ENCODE data around the gene ODC1. TPM values are rescaled to one million over a fixed set of nuclear protein-coding genes. Genes with fewer than 3 reads are reported as not detected.

ODC1 gene
- total RNA-seq, 4 donors from 2014 or later = 16.5 to 76.6 (median 40.8) TPM

DNA sequence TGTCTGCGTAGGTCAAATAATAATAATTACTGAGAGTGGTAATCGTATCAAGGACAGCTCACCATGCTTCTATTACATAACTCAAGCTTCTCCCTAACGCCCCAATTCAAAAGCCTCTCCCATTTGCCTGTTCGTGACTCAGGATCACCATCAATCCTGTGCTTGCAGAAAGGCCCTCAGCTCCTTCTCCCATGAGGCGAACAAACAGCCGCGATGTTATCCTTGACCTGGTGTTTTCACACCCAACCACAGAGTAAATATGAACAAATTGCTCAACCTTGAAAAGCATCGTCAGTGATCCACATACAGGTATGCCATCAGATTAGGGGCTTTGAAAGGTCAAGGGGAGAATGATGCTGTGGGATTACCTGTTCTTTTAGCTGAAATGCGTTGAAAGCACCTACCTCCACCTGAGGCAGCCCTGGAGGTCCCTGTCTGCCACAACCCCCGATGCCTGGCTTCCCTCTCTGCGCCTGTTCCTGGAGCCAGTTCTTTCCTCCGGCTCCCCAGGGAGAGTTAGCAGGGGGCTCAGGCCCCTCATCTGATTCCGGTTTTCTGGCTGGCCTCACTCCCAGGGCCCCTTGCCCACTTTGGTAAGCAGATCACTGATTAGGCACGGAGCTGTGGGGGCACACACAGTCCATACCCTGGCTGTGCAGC is 39.1 kb upstream of the ODC1 start:
- Histone ChIP-seq H3K9me3 (no peaks in the 10 kb centered on the region), H3K4me1 (no peaks in the 10 kb centered on the region), H3K4me3 (no peak overlapping the region), H3K36me3 (no peaks in the 10 kb centered on the region), H3K27me3 (peaks cover 15% of the 10 kb centered on the region), H3K27ac (no peak overlapping the region)
- peak; percentile 15 to 56 for DNase-seq (ENCODE audit: low spot score in 2 of 2)
- TF ChIP-seq POLR2AphosphoS5 (IDR thresholded peaks at IDR 0.05) (no peak), POLR2A (IDR thresholded peaks at IDR 0.05) (no peak), EP300 (IDR thresholded peaks at IDR 0.05) (no peak)
- TF ChIP-seq, protein P1, sequence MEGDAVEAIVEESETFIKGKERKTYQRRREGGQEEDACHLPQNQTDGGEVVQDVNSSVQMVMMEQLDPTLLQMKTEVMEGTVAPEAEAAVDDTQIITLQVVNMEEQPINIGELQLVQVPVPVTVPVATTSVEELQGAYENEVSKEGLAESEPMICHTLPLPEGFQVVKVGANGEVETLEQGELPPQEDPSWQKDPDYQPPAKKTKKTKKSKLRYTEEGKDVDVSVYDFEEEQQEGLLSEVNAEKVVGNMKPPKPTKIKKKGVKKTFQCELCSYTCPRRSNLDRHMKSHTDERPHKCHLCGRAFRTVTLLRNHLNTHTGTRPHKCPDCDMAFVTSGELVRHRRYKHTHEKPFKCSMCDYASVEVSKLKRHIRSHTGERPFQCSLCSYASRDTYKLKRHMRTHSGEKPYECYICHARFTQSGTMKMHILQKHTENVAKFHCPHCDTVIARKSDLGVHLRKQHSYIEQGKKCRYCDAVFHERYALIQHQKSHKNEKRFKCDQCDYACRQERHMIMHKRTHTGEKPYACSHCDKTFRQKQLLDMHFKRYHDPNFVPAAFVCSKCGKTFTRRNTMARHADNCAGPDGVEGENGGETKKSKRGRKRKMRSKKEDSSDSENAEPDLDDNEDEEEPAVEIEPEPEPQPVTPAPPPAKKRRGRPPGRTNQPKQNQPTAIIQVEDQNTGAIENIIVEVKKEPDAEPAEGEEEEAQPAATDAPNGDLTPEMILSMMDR (IDR thresholded peaks at IDR 0.05) = no peak
- WGBS = 86% methylated on average over 14 of the region's 14 CpGs

DNA sequence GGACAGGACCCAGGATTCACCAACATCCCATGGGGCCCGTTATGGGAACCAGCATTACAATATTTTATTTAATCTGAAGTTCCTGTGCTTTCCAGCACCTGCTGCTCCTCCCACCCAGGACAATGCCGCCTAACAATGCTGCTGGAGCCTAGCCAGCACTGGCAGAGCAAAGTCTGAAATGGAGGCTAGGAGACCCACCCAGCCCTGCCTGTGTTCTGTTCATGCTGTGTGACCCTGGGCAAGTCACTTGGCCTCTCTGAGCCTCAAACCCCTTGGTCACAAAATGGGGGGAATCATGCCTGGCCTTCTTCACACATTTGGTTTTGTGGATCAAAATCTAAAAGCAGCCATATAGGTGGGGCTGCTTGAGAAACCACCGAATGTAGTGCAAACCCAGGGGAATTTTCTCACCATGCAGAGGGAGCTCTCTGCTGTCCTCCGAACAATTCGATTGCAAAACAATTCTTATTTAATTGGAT is 38.5 kb upstream of the ODC1 start:
- Histone ChIP-seq H3K27me3 (peaks cover 20% of the 10 kb centered on the region), H3K27ac (no peak overlapping the region), H3K4me3 (no peak overlapping the region), H3K4me1 (no peaks in the 10 kb centered on the region), H3K9me3 (no peaks in the 10 kb centered on the region), H3K36me3 (no peaks in the 10 kb centered on the region)
- DNase-seq (ENCODE audit: low spot score in 2 of 2) = peak; percentile 32 to 59
- 74% methylated on average over 5 of the region's 5 CpGs for WGBS
- TF ChIP-seq EP300 (IDR thresholded peaks at IDR 0.05) (no peak), POLR2AphosphoS5 (IDR thresholded peaks at IDR 0.05) (no peak), POLR2A (IDR thresholded peaks at IDR 0.05) (no peak)
- TF ChIP-seq, protein P1 (IDR thresholded peaks at IDR 0.05) = no peak

DNA sequence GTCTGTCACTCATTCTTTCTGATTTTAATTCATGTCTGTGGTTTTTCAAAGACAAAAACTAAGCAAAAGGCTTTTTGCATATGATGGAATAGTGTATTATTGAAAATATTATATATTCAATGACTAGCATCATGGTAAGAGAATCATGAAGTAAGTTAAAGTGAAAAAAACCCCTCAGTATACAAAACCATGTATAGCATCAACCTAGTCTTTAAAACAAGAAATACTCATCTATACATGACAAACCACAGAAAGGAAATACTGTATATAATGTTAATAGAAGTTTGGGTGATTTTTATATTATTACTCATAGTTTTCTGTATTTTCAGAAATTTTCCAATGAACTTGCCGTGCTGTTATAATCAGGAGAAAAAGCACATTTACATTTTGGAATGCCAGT is 38.0 kb upstream of the ODC1 start:
- TF ChIP-seq EP300 (IDR thresholded peaks at IDR 0.05) (no peak), POLR2A (IDR thresholded peaks at IDR 0.05) (no peak), POLR2AphosphoS5 (IDR thresholded peaks at IDR 0.05) (no peak)
- TF ChIP-seq, protein P1 (IDR thresholded peaks at IDR 0.05) = no peak
- no peak overlapping the region for H3K27ac ChIP-seq
- no peak overlapping the region for H3K4me3 ChIP-seq
- no peaks in the 10 kb centered on the region for H3K36me3 ChIP-seq
- H3K4me1 ChIP-seq = no peaks in the 10 kb centered on the region
- no peaks in the 10 kb centered on the region for H3K9me3 ChIP-seq
- 88% methylated on average over 1 of the region's 1 CpG for WGBS
- DNase-seq (ENCODE audit: low spot score in 2 of 2) = no peak
- H3K27me3 ChIP-seq = peaks cover 23% of the 10 kb centered on the region

DNA sequence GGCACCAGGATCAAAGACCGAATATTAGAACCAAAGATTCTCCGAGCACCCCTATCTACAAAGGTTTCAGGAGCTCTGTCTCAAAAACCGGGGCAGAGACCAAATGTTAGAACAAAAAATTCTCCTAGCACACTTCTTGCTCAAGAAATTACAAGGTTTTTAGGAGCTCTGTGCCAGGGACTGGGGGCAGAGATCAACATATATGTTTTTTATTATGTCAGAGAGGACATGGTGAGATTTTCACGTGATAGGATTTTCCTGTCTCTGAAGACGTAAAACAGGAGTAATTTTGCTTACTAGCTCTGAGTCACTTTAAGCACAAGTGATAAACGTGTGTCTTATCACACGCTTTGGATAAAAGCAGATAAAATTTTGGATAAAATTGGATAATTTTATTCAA is 34.8 kb upstream of the ODC1 start:
- H3K36me3 ChIP-seq = no peaks in the 10 kb centered on the region
- TF ChIP-seq POLR2AphosphoS5 (IDR thresholded peaks at IDR 0.05) (no peak), POLR2A (IDR thresholded peaks at IDR 0.05) (no peak), EP300 (IDR thresholded peaks at IDR 0.05) (no peak)
- TF ChIP-seq, protein P1 (IDR thresholded peaks at IDR 0.05) = no peak
- no peak overlapping the region for H3K27ac ChIP-seq
- 66% methylated on average over 7 of the region's 7 CpGs for WGBS
- no peaks in the 10 kb centered on the region for H3K4me1 ChIP-seq
- H3K4me3 ChIP-seq = no peak overlapping the region
- H3K9me3 ChIP-seq = no peaks in the 10 kb centered on the region
- peak in 1 of 2 donors; percentile 1 for DNase-seq (ENCODE audit: low spot score in 2 of 2)
- H3K27me3 ChIP-seq = peaks cover 22% of the 10 kb centered on the region

DNA sequence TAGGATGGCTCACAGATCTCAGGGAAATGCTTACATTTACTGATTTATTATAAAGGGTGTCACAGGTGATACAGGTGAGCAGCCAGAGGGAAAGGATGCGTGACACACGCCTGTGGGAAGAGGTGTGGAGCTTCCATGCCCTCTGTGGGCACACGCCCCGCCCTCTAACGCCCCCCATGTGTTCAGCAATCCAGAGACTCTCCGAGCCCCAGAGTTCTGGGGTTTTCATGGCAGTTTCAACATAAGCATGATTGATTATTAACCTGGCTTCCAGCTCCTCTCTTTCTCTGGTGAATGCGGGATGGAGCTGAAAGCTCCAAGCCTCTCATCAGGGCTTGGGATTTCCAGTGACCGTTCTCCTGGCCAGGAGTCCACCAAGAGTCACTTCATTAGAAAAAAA is 34.3 kb upstream of the ODC1 start:
- Histone ChIP-seq H3K27ac (no peak overlapping the region), H3K4me1 (no peaks in the 10 kb centered on the region), H3K9me3 (no peaks in the 10 kb centered on the region), H3K27me3 (peaks cover 18% of the 10 kb centered on the region), H3K36me3 (no peaks in the 10 kb centered on the region), H3K4me3 (no peak overlapping the region)
- 78% methylated on average over 8 of the region's 8 CpGs for WGBS
- no peak for TF ChIP-seq EP300 (IDR thresholded peaks at IDR 0.05)
- no peak for TF ChIP-seq POLR2A (IDR thresholded peaks at IDR 0.05)
- TF ChIP-seq POLR2AphosphoS5 (IDR thresholded peaks at IDR 0.05) = no peak
- TF ChIP-seq, protein P1 (IDR thresholded peaks at IDR 0.05) = no peak
- DNase-seq (ENCODE audit: low spot score in 2 of 2) = peak in 1 of 2 donors; percentile 7
